H7 (cell line): ENCODE data around the gene CACNA2D2. TPM values are rescaled to one million over a fixed set of nuclear protein-coding genes. Genes with fewer than 3 reads are reported as not detected.

ENCODE experiments used
- DNase-seq: peaks from one replicate; pipeline ENCODE4 v3.0.0; 2012
- H3K27me3 ChIP-seq: 2 replicates; pipeline ENCODE4 v1.6.0; 2011; ENCODE audit warnings: mild to moderate bottlenecking, low read length; ENCODE audit not compliant: control insufficient read depth, insufficient read depth
- H3K36me3 ChIP-seq: replicated peaks from 2 replicates; pipeline ENCODE4 v1.5.1; 2011; ENCODE audit warnings: low read length; ENCODE audit not compliant: control insufficient read depth, insufficient read depth
- H3K4me3 ChIP-seq: 2 replicates; pipeline ENCODE4 v1.5.1; 2011; ENCODE audit warnings: low read depth, mild to moderate bottlenecking, control low read depth, low read length, moderate library complexity; ENCODE audit not compliant: insufficient read depth
- total RNA-seq: library from RNA; depleted of rRNA; stranded (reverse); fragments of >200 nt; shearing (Covaris generic); gene quantifications from 2 replicates; pipeline ENCODE4 v1.2.3, GENCODE V29; 2014

The CACNA2D2 gene
- total RNA-seq, 1 experiment from 2014 or later, result 5.9 TPM

DNA sequence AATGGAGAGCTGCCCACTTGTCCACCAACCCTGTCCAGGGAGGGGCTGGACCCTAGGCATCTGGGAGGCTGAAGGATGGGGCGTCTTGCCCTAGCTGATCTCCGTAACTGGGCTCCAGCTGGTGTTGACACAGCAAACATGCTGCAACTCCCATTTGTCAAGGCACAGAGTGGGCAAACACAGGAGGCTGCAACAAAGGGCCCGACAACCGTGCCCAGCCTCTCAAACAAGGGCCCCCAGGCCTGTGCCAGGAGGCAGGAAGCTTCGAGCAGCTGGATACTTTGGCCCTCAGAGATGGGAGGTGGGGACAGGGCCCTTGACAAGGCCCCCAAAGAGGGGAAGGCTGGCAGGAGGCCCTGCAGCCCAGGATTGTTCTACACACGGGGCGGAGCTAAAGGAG lies 79.9 kb downstream of the CACNA2D2 start:
- no peak overlapping the region for H3K4me3 ChIP-seq
- no peaks in the 10 kb centered on the region for H3K27me3 ChIP-seq
- no peak for DNase-seq
- no peaks in the 10 kb centered on the region for H3K36me3 ChIP-seq

DNA sequence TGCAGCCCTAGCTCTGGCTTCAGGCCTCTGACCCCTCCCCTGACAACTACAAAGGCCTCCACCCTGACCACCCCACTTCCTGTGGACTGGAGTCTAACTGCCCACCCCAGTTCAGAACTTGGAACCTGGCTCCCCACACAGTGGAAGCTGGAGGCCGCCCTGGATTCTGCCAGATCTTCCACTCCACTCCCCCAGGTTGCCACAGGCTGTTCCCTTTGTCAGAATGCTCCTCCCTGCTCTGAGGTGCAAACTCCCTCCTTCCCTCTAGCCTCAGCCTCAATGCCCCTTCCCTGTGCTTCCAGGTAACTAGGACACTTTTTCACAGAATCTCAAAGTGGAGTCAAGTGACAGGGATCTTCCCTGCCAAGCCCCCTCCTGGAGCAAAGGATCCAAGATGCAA lies 81.3 kb downstream of the CACNA2D2 start:
- Histone ChIP-seq H3K36me3 (no peaks in the 10 kb centered on the region), H3K4me3 (no peak overlapping the region), H3K27me3 (no peaks in the 10 kb centered on the region)
- DNase-seq, result no peak

DNA sequence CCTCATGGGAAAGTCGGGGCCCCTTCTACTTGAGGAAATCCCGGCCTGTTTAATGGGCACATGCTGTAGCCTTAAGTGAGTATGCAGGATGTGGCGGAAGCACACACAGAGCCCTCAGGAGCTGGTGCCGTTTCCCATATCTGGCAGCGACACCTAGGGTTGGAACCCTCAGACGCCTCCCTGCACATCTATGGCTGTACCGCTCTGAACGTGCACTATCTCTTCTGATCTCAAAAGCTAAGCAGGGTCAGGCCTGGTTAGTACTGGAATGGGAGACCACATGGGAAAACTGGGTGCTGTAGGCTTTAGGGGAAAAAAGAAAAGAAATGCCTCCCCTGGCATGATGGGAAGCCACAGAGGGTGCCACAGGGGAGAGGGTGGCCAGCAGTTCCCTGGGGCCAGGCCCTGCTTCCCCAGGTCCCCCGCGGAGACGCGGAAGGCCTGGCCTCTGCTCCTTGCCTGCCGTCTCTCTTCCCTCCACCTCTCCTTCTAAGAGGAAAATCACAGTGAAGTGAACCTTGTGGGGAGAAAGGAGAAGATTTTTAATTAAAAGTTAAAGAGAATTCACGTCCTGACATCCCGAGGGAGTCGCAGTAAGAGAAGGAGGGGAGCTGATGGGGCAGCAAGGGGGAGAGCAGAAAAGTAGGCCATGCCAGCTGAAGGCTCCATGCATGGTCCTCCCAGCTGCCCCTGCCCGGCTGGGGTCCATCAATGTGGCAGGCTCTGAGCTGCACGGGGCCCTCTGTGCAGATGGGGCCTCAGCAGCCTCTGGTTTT lies 83.7 kb downstream of the CACNA2D2 start:
- no peak for DNase-seq
- H3K4me3 ChIP-seq, result no peak overlapping the region
- no peaks in the 10 kb centered on the region for H3K36me3 ChIP-seq
- no peaks in the 10 kb centered on the region for H3K27me3 ChIP-seq

DNA sequence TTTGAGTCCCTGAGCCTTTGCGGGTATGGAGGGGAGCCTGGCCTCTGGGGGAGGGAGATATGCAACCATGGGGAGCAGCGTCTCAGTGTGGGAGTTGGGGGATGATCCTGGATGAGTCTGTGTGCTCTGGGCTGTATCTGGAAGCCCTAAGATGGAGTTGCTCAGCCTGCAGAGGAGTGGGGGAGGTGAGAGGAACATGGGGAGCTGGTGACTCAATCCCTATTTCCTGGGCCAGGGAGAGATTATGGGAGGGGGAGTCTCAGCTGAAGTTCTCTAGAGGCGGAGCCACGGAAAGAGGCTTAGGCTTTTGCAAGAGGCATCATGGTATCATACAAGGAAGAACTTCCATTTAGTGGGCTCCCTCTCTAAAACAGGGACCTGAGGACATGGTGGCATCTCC lies 84.6 kb downstream of the CACNA2D2 start:
- no peaks in the 10 kb centered on the region for H3K27me3 ChIP-seq
- no peak overlapping the region for H3K4me3 ChIP-seq
- DNase-seq, result peak; percentile 77
- H3K36me3 ChIP-seq, result no peaks in the 10 kb centered on the region

DNA sequence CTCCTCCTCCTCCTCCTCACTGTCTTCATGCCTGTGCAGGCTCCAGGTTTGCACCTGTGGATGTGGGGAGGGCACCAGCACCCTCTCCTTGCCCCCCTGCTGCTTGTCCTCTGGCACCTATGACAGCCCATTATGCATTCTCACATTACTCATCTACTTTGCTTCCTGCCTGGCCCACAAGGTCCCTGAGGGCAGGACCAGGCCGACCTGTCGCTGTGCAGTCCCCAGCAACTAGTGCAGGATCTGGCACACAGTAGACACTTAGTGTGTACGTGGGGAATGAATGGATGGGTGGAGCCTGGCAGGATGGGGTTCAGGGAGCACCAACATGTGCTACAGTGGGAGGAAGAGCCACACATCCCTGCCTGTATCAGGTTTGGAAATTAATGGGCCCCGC lies 85.8 kb downstream of the CACNA2D2 start:
- no peak overlapping the region for H3K4me3 ChIP-seq
- no peaks in the 10 kb centered on the region for H3K36me3 ChIP-seq
- DNase-seq, result no peak
- H3K27me3 ChIP-seq, result no peaks in the 10 kb centered on the region

DNA sequence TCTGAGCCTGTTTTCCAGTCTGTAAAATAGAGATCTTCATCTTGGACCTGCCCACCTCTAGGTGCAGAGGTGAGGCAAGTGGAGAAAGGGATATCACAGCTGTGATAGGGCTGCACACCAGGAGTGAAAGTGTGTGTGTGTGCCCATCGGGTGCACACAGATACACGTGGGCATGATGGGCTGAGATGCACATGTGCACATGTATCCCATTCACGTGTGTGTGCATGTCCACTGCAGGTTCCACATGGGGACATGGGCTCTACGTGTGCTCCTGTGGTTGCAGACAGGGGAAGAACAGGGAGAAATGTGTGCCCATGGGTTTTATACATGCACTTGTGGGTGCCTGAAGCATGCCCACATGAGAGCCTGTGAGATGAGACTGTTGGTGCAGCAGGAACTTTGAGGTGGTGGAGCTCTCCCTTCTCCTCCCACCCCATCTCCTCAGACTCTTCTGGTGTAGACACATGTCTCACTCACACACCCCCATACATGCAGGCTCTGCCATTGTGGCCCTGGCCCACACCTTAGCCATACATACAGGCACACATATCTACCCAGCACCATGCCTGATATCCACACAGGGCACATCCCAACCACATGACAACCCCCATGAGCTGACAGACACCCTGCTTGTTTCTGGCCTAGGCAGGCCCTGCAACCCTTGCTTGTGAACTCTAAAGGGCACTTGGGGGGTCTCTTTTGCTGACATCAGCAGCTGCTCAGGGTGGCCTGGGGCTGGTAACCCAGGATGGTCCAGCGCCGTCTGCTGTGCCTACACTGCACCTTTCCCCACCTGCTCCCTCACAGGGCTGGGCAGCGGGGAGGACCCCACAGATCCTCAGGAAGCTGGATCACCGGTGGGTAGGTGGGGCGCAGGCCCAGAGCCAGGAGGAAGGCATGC lies 86.4 kb downstream of the CACNA2D2 start:
- DNase-seq, result no peak
- Histone ChIP-seq H3K4me3 (no peak overlapping the region), H3K27me3 (no peaks in the 10 kb centered on the region), H3K36me3 (no peaks in the 10 kb centered on the region)

DNA sequence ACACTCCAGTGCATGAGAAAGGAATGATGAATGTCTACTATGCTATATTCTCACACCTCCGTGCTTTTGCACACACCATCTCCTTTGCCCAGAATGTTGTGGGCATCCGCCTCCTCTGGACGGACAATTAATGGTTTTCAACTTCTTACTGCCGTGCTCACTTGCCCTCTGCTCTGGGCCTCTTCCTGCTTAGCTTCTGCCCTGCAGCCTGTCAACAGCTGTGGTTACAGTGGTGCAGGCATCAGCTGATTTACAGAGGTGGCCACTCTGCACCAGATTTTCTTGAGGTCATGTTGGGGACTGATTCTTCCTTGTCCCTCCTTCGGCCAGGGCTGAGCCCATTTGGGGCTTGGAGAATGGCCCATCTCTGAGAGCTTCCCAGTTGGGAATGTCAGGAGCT lies 87.6 kb downstream of the CACNA2D2 start:
- no peak overlapping the region for H3K4me3 ChIP-seq
- no peak for DNase-seq
- no peaks in the 10 kb centered on the region for H3K27me3 ChIP-seq
- H3K36me3 ChIP-seq, result no peaks in the 10 kb centered on the region

DNA sequence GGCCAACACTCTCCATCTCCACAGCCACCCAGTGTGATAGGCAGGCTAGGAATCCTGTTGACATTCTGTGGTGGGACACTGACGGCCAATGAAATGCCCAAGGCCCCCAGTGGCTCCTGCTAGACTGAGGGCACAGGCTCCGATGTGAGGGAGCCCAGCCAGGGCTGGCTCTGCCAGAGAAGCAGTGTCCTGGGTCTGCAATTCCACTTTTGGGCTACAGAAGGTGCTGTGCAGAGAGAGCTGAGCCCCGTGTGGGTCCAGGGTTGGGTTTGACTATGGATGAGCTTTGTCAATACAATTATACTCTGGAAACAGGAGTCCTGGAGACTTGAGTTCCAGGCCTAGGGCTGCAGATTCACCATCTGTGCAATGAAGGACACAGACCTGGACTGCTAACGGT lies 88.4 kb downstream of the CACNA2D2 start:
- H3K4me3 ChIP-seq, result no peak overlapping the region
- H3K27me3 ChIP-seq, result no peaks in the 10 kb centered on the region
- DNase-seq, result peak; percentile 82
- H3K36me3 ChIP-seq, result no peaks in the 10 kb centered on the region

DNA sequence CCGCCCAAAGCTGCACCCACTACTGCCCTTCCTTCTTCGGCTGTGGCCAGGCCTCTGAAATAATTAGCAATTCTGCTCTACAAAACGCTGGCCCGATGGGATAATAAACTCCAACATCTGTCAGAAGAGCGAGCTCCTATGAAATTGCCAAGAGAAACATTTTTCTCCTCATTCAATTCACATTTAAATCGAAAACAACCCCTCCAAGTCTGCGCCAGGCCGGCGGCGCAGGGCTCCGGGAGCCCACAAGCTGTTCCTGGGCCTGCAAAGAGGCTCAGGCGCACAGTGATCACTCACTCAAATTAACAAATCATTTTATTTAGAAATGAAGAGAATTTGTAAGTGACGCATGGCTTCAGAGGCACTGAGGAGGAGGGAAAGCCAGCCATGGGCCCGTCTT lies 88.8 kb downstream of the CACNA2D2 start:
- Histone ChIP-seq H3K27me3 (no peaks in the 10 kb centered on the region), H3K4me3 (no peak overlapping the region), H3K36me3 (no peaks in the 10 kb centered on the region)
- DNase-seq, result no peak

DNA sequence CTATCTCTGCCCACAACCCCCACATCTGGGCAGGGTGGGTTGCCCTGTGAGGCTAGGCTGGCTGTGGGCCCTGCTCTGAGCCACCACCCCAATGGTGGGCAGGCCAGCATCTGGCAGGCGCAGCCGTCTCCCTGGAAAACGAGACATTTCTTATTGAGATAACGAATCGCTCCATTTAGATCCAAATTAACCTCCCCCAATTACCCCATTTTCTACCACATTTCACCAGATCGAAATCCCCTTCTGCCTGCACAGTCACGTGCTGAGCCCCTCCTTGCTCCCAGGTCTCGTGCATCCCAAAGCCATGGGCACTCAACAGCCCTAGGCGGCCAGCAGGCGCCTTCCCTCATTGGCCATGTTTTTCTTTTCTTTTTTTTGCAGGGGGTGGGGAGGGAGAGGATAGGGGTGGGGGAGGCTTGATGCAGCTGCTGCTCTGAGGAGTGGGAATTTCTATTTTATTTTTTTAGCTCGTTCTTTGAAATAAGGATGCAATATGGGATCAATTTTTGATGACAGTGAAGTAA lies 91.1 kb downstream of the CACNA2D2 start:
- Histone ChIP-seq H3K4me3 (no peak overlapping the region), H3K27me3 (no peaks in the 10 kb centered on the region), H3K36me3 (no peaks in the 10 kb centered on the region)
- DNase-seq, result peak; percentile 76

DNA sequence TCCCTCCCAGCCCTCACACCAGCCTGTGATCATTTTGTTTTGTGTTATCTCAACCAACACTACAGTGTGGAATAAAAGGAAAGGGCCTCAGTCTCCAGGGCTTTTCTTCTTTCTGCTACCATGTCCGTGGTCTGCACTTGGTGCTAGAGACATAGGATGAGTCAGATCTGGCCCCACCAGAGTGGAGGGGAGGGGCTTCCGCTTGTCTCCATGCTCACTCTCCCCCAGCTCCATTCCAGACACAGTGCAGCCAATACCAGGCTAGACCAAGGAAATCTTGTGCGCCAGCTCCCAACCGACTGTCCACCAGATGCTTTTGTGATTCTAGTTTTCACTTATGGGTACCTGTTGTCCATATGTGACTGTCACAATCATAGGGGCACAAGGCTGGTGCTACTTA lies 92.2 kb downstream of the CACNA2D2 start:
- no peak for DNase-seq
- Histone ChIP-seq H3K4me3 (no peak overlapping the region), H3K36me3 (no peaks in the 10 kb centered on the region)

DNA sequence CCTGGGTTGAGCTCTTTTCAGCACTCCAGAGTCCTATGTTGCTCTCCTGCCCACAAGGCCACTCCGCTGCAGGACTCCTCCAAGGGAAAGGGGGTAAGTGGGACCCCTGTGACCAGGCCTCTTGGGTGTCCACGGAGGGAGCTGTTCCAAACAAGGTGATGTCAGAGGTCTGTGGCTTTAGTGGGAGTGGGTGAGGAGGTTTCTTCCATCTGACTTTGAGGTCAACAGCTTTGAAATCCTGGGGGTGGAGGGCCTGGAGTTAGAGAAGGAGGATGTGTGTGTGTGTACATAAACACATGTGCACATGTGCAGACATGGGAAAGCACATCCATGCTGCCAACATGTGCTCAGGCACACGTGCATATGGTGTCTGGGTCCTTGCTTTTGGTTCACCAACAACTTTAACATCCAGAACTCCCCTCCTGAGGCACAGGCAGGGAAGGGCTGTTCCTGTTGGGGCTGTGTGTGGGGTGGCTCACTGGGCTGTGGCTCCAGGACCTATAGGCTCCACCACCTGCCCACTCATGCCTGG lies 92.8 kb downstream of the CACNA2D2 start:
- DNase-seq, result no peak
- Histone ChIP-seq H3K36me3 (no peaks in the 10 kb centered on the region), H3K4me3 (no peak overlapping the region), H3K27me3 (no peaks in the 10 kb centered on the region)

More for the DNA sequence above, 92.2 kb downstream of the CACNA2D2 start:
- no peaks in the 10 kb centered on the region for H3K27me3 ChIP-seq

DNA sequence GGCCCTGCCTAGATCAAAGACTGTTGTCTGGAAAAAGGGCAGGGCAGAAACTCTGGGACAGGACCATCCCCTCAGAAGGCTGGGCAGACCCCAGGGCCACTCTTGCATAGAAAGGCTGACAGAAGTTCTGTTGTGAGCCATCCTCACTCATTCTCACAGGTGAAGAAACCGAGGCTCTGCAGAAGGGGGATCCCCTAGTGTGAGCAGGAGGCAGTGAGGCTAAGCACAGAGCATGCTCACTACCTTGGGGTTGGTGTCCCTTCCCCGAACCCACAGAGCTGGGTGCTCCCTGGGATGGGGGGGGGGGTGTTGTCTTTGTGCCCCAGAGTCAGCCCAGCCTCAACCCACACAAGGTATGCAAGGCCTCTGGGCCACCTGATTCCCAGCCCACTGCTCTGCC lies 93.2 kb downstream of the CACNA2D2 start:
- H3K4me3 ChIP-seq, result no peak overlapping the region
- H3K36me3 ChIP-seq, result no peaks in the 10 kb centered on the region
- DNase-seq, result no peak
- H3K27me3 ChIP-seq, result no peaks in the 10 kb centered on the region

DNA sequence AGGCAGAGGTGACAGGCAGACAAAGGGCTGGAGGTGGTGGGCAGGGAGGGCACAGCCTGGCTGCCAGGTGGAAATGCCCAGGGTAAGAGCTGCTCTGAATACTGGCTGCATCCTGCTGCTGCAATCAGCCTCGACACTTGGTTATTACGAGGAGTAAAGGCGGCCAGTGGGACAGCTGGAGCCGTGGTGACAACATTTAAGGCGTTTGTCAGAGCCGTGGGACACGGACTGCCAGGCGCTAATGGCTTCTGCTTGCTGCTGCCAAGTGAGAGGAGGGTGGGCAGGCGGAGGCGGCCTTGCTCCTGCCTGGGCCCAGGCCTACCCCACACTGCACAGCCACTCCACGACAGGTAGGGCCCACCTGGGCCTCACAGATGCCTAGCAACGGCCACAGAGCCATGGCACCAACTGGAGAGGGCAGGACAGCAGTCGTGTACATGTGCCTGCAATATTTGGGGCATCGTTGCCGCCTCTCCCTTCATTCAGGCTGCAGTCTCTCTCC lies 94.9 kb downstream of the CACNA2D2 start:
- H3K4me3 ChIP-seq, result no peak overlapping the region
- H3K27me3 ChIP-seq, result no peaks in the 10 kb centered on the region
- DNase-seq, result no peak
- no peaks in the 10 kb centered on the region for H3K36me3 ChIP-seq
